Measurements from ENCODE around the gene SLC44A1.
A peak's percentile ranks its signal among the peaks of the same experiment; 100 is the strongest.

Gene SLC44A1

GRCh38 chr9:105396901-105397300 lies 152.4 kb downstream of the SLC44A1 start:
- FAIRE-seq = no peak

- FAIRE-seq = no peak
Measured at GRCh38 chr9:105399117-105399516, 154.7 kb downstream of the SLC44A1 start.

- no peak for FAIRE-seq
Measured at GRCh38 chr9:105401651-105402050, 157.2 kb downstream of the SLC44A1 start.

- FAIRE-seq = no peak
Measured at GRCh38 chr9:105403552-105404248, 159.2 kb downstream of the SLC44A1 start.

- no peak for FAIRE-seq
Measured at GRCh38 chr9:105405514-105406131, 161.2 kb downstream of the SLC44A1 start.

GRCh38 chr9:105406369-105406768 lies 161.9 kb downstream of the SLC44A1 start:
- no peak for FAIRE-seq

- no peak for FAIRE-seq
Measured at GRCh38 chr9:105413525-105413924, 169.1 kb downstream of the SLC44A1 start.

- FAIRE-seq = no peak
Measured at GRCh38 chr9:105414947-105415661, 170.7 kb downstream of the SLC44A1 start.

GRCh38 chr9:105415662-105415980 lies 171.2 kb downstream of the SLC44A1 start:
- FAIRE-seq = no peak

GRCh38 chr9:105416840-105417239 lies 172.4 kb downstream of the SLC44A1 start:
- no peak for FAIRE-seq

- no peak for FAIRE-seq
Measured at GRCh38 chr9:105418588-105419500, 174.4 kb downstream of the SLC44A1 start.

- FAIRE-seq = no peak
Measured at GRCh38 chr9:105419816-105420597, 175.6 kb downstream of the SLC44A1 start.

- no peak for FAIRE-seq
Measured at GRCh38 chr9:105421154-105421553, 176.7 kb downstream of the SLC44A1 start.

- FAIRE-seq = no peak
Measured at GRCh38 chr9:105421864-105422263, 177.4 kb downstream of the SLC44A1 start.

- FAIRE-seq = peak; percentile 57
Measured at GRCh38 chr9:105425816-105426433, 181.5 kb downstream of the SLC44A1 start.

GRCh38 chr9:105426657-105427056 lies 182.2 kb downstream of the SLC44A1 start:
- no peak for FAIRE-seq

- no peak for FAIRE-seq
Measured at GRCh38 chr9:105431424-105432246, 187.2 kb downstream of the SLC44A1 start.

GRCh38 chr9:105432247-105432842 lies 187.9 kb downstream of the SLC44A1 start:
- no peak for FAIRE-seq

GRCh38 chr9:105435453-105435852 lies 191.0 kb downstream of the SLC44A1 start:
- FAIRE-seq = no peak

GRCh38 chr9:105436783-105437182 lies 192.3 kb downstream of the SLC44A1 start:
- FAIRE-seq = no peak

Measured in endometrium (tissue), 2 donors.